Fibroblast of pulmonary artery (primary cell): ENCODE measurements around the gene ACKR2.

Experiments used
- DNase-seq: peaks from one replicate; pipeline ENCODE4 v3.0.0-alpha.2; 2010; ENCODE audit warnings: low read depth
- H3K4me3 ChIP-seq: replicated peaks from 2 replicates; pipeline ENCODE4 v1.5.1; 2011; ENCODE audit warnings: low read depth, mild to moderate bottlenecking, control low read depth, low read length, moderate library complexity
- TF ChIP-seq, protein P1 (sequence below): IDR thresholded peaks from 2 replicates; pipeline ENCODE4 v1.5.1; 2011; ENCODE audit warnings: mild to moderate bottlenecking, control low read depth, low read length, inconsistent platforms; ENCODE audit errors: missing control alignments

ACKR2 gene

DNA sequence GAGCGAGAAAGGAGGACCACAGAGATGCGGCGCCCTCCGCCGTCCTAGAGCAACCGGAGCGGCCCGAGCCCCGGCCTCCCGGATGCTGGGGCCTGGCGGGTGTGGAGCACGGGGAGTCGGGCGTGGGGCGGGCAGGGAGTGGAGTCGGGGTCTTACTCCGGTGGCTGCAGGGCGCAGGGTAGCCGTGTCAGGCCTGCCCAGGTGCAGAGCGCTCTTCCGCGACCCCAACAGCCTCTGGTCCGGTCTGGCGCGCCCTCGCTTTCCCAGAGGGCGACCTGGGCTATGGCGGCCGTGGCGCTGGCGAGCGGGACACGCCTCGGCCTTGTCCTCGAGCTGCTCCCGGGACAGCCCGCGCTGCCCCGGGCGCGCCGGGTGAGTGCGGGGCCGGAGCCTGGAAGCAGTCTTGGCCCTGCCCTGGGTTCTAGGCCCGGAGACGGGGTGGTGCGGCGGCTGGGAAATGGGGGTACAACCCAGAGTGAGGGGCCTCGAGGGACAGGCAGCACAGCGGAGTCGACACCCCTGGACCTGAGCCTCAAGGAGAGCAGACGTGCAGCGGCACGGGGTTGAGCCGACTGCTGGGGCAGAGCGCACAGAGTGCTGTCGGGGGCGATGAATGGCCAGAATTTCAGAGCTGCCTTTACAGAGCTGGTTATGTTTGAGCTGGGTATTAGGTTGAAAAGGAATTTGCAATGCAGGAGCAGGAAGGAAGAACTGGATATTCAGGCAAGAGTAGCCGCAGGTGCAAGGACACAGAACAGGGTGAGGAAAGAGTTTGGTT, 97.0 kb downstream of the ACKR2 start, which contains the start of gene ZNF662:
TSS of gene ZNF662 (plus strand) at position 73 of the 778 bp plus-strand sequence. CDS start 1,973 bp downstream, outside the sequence.
- DNase-seq: peak; percentile 13
- H3K4me3 ChIP-seq: peak within 1 kb of the TSS; percentile 40
- TF ChIP-seq, protein P1, sequence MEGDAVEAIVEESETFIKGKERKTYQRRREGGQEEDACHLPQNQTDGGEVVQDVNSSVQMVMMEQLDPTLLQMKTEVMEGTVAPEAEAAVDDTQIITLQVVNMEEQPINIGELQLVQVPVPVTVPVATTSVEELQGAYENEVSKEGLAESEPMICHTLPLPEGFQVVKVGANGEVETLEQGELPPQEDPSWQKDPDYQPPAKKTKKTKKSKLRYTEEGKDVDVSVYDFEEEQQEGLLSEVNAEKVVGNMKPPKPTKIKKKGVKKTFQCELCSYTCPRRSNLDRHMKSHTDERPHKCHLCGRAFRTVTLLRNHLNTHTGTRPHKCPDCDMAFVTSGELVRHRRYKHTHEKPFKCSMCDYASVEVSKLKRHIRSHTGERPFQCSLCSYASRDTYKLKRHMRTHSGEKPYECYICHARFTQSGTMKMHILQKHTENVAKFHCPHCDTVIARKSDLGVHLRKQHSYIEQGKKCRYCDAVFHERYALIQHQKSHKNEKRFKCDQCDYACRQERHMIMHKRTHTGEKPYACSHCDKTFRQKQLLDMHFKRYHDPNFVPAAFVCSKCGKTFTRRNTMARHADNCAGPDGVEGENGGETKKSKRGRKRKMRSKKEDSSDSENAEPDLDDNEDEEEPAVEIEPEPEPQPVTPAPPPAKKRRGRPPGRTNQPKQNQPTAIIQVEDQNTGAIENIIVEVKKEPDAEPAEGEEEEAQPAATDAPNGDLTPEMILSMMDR: no peak

DNA sequence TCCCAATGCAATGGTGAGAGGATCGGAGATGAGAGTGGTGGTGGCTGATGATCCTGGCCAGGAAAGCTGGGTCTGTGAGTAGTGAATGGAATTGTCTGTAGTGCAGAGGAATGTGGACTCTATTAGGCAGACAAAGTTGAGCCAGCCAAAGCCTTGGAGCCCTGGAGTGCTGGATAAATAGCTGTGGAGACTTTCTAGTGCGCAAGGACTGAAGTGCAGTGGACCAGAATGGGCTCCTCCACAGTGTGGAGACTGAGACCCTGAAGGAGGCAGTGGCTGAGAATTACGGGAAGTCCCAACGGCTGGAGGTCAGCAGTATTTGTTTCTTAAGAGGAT, 97.6 kb downstream of the ACKR2 start:
- DNase-seq: no peak
- no peak overlapping the region for H3K4me3 ChIP-seq
- TF ChIP-seq, protein P1: no peak

DNA sequence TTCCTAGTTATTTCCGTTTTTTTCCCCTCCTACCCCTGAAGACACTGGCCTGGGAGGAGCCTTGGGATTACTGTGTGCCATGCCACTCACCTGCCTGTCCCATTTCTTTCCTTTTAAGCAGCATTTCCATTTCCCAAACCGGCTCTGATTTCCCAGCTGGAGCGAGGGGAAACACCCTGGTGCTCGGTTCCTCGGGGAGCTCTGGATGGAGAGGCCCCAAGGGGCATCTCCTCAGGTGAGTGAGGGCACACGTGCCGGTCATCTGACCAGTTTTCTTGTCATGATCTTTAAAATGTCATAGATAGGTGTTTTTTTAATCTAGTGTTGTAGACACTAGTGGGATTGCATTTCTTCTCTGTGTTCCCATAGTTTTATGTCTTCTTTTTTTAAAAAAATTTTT, 99.4 kb downstream of the ACKR2 start:
- TF ChIP-seq, protein P1: no peak
- no peak for DNase-seq
- no peak overlapping the region for H3K4me3 ChIP-seq

DNA sequence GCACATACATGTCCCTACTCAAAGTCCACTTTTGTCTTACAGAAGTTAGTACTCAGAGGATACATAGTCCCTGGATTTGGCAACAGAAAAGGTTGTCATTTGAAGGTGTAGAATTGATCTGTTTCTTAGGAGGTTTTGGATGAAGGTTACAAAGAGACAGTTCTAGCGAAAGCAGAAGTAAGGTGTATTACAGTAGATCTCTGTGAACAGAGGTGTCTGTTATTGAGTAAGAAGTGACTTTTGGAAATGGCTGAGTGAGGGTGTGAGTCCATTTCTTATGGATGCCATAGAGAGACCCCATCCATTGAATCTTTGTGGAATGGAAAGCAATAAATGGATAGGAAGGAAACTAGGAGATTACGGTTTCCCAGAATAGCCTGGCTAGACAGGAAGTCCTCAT, 102.3 kb downstream of the ACKR2 start:
- no peak for DNase-seq
- no peak overlapping the region for H3K4me3 ChIP-seq
- TF ChIP-seq, protein P1: no peak

DNA sequence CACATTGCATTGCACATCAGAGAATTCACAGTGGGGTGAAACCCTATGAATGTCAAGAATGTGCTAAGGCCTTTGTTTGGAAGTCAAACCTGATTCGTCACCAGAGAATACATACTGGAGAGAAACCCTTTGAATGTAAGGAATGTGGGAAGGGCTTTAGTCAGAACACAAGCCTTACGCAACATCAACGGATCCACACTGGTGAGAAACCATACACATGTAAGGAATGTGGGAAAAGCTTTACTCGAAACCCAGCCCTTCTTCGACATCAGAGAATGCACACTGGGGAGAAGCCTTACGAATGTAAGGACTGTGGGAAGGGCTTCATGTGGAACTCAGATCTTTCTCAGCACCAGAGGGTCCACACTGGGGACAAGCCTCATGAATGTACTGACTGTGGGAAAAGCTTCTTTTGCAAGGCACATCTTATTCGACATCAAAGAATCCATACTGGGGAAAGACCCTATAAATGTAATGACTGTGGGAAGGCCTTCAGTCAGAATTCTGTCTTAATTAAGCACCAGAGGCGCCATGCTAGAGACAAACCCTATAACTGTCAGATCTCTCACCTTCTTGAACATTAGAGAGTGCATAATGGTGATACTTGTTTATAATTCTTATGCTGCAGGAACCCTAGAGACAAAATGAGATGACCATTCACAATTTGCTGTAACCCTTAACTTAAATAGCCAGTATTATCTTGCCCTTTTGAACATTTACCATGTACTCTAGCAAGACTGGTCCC, 105.7 kb downstream of the ACKR2 start:
- TF ChIP-seq, protein P1: no peak
- no peak for DNase-seq
- H3K4me3 ChIP-seq: no peak overlapping the region
